BE2C (cell line): ENCODE measurements around the gene NRIP2.

Experiments
- DNase-seq: peaks from one replicate; pipeline ENCODE4 v3.0.0-alpha.2; 2020
- H3K27me3 ChIP-seq: fragments of 250-450 bp; sonication (Bioruptor Pico); 2 replicates; pipeline ENCODE4 v1.5.1; 2020; ENCODE audit warnings: mild to moderate bottlenecking
- H3K36me3 ChIP-seq: fragments of 250-450 bp; sonication (Bioruptor Pico); 2 replicates; pipeline ENCODE4 v1.5.1; 2020; ENCODE audit warnings: mild to moderate bottlenecking
- H3K4me1 ChIP-seq: fragments of 250-450 bp; sonication (Bioruptor Pico); 2 replicates; pipeline ENCODE4 v1.5.1; 2020
- H3K4me3 ChIP-seq: 2 replicates; pipeline ENCODE4 v1.5.1; 2011; ENCODE audit warnings: low read depth, low read length
- H3K9me3 ChIP-seq: fragments of 250-450 bp; sonication (Bioruptor Pico); 2 replicates; pipeline ENCODE4 v1.5.1; 2020
- TF ChIP-seq, protein P1 (sequence below): IDR thresholded peaks from 2 replicates; pipeline ENCODE4 v1.5.1; 2012; ENCODE audit warnings: mild to moderate bottlenecking, low read depth, low read length

Gene NRIP2

DNA sequence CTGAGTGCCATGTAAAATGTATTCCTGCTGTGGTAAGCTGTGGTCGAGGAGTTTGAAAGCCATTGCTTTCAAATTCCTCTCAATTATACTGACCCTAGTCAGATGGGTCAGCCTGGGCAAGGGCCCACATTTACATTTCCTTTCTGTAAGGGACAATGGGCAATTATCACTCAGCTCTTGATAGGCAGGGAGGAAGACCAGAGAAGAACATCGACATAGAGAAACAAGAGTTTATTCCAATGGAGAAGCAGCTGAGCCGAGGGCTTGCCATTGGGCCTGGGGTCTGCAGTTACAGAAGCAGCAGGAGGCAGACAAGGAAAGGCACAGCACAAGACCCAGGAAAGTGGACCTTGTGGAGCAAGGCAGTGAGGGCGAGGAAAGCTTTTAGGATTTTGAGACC, 9.7 kb downstream of the NRIP2 start:
- Histone ChIP-seq H3K9me3 (no peaks in the 10 kb centered on the region), H3K4me3 (no peak overlapping the region), H3K4me1 (no peaks in the 10 kb centered on the region), H3K36me3 (peaks cover 76% of the 10 kb centered on the region), H3K27me3 (no peaks in the 10 kb centered on the region)
- TF ChIP-seq, protein P1, sequence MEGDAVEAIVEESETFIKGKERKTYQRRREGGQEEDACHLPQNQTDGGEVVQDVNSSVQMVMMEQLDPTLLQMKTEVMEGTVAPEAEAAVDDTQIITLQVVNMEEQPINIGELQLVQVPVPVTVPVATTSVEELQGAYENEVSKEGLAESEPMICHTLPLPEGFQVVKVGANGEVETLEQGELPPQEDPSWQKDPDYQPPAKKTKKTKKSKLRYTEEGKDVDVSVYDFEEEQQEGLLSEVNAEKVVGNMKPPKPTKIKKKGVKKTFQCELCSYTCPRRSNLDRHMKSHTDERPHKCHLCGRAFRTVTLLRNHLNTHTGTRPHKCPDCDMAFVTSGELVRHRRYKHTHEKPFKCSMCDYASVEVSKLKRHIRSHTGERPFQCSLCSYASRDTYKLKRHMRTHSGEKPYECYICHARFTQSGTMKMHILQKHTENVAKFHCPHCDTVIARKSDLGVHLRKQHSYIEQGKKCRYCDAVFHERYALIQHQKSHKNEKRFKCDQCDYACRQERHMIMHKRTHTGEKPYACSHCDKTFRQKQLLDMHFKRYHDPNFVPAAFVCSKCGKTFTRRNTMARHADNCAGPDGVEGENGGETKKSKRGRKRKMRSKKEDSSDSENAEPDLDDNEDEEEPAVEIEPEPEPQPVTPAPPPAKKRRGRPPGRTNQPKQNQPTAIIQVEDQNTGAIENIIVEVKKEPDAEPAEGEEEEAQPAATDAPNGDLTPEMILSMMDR, result no peak
- DNase-seq, result no peak

DNA sequence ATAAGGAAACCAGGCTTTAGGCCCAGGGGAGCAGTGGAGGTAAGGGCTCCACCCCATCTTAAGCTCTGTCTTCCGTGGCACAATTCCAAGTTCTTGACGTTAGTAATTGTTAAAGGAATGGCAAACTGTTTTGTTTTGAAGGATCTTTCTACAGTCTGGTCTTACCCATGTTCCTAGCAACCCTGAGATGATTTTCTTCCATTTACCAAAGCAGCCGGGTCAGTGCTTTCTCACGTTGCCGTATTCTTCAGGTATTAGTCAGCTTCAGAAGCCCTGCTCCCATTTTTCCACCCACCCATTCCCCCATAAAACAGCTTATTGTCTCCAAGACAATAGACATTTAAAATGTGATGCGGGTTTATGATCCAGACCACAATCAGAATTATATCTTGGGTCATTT, 10.3 kb downstream of the NRIP2 start:
- no peaks in the 10 kb centered on the region for H3K4me1 ChIP-seq
- peaks cover 82% of the 10 kb centered on the region for H3K36me3 ChIP-seq
- H3K9me3 ChIP-seq, result no peaks in the 10 kb centered on the region
- TF ChIP-seq, protein P1, result no peak
- H3K4me3 ChIP-seq, result no peak overlapping the region
- no peak for DNase-seq
- no peaks in the 10 kb centered on the region for H3K27me3 ChIP-seq

DNA sequence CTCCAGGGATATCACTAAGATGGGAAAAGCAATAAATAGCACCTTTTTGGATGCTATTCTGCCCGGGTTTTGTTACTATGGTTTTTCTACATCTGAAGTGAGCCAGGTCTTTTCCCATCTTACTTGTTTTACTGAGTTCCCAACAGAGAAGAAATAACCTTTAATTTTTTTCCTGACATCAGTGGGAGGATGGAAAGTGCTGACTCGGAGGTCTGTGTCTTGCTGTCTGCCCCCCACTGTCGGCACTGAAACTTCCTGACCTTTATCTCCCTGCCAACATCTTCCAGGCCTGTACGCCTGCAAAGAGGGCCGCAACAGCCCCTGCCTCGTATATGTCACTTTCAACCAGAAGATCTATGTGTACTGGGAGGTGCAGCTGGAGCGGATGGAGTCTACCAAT, 11.4 kb downstream of the NRIP2 start:
- H3K36me3 ChIP-seq, result peaks cover 85% of the 10 kb centered on the region

DNA sequence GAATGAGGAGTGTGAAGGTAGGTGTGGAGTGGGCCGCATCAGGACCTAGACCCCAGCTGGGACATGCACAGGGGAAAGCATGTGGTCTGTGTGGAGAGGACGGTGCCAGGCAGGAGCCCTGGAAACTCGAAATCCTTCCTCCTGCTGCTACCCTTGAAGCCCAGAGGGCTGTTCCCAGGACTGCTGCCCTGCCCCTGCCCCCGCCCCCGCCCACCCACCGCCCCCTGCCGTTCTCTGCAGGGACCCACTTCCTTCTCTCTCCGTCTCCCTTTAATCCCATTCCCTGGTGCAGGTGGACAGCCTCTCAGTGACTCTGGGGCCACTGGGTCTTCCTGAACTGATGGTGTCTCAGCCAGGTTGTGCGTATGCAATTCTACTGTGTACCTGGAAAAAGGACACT, 14.4 kb downstream of the NRIP2 start:
- H3K27me3 ChIP-seq, result no peaks in the 10 kb centered on the region
- H3K36me3 ChIP-seq, result peaks cover 79% of the 10 kb centered on the region
- no peak for DNase-seq
- no peaks in the 10 kb centered on the region for H3K4me1 ChIP-seq
- H3K9me3 ChIP-seq, result no peaks in the 10 kb centered on the region
- no peak overlapping the region for H3K4me3 ChIP-seq
- TF ChIP-seq, protein P1, result no peak

More for the DNA sequence above, 11.4 kb downstream of the NRIP2 start:
- no peaks in the 10 kb centered on the region for H3K9me3 ChIP-seq
- no peaks in the 10 kb centered on the region for H3K27me3 ChIP-seq
- TF ChIP-seq, protein P1, result no peak
- no peak for DNase-seq
- no peak overlapping the region for H3K4me3 ChIP-seq
- no peaks in the 10 kb centered on the region for H3K4me1 ChIP-seq

DNA sequence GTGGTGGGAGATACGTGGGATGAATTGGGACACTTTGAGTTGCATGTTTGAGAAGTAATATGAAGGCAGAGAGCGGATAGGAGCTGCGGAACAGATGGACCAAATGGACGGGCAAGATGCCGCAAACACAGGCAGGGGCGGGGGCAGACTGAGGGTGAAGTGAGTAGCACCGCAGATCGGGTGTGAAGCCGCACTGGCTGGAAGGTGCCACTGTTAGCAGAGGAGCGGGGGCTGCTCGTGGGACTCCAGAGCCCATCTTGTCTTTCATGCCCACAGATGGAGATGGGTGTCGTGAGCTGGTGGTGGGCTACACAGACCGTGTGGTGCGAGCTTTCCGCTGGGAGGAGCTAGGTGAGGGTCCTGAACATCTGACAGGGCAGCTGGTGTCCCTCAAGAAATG, 15.0 kb downstream of the NRIP2 start:
- Histone ChIP-seq H3K4me3 (no peak overlapping the region), H3K27me3 (no peaks in the 10 kb centered on the region), H3K9me3 (no peaks in the 10 kb centered on the region), H3K4me1 (no peaks in the 10 kb centered on the region), H3K36me3 (peaks cover 76% of the 10 kb centered on the region)
- TF ChIP-seq, protein P1, result no peak
- no peak for DNase-seq

DNA sequence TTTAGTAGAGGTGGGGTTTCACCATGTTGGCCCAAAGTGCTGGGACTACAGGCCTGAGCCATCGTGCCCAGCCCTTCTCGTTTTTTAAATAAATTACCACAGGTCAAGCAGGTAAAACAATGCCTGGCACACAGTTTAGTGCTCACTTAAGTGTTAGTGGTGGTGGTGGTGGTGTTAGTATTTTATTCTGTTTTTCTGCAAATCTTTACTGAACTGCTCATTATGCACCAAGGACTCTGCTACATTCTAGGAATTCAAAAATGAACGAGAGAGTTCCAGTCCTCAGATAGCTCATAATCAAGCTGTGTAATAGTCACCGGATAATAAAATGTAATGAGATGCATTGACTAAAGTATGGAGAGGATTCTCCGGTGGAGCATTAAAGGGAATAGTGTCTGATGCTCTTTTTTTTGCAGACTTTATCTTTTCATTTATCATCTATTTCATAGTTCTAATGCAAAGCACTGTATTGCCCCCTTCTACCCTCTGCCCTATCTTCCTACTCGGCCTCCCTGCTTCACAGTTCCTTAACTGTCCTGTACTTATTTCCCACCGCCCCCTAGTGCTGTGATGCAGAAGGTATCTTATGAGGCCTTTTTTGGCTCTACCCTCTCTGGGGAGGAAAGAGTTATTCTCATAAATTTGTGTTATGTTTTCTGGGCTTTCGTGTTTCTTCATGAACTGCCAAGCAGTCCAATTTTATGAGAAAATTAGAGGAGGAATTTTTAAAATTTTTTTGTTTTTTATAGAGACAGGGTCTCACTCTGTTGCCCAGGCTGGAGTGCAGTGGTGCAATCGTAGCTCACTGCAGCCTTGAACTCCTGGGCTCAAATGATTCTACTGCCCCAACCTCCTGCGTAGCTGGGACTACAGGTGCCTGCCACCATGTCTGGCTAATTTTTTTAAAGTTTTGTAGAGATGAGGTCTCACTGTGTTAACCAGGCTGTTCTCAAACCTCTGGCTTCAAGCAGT, 21.3 kb downstream of the NRIP2 start:
- Histone ChIP-seq H3K4me3 (peak overlapping the region; percentile 86), H3K4me1 (no peaks in the 10 kb centered on the region), H3K36me3 (peaks cover 31% of the 10 kb centered on the region), H3K9me3 (no peaks in the 10 kb centered on the region), H3K27me3 (no peaks in the 10 kb centered on the region)
- TF ChIP-seq, protein P1, result peak; percentile 82
- DNase-seq, result peak; percentile 78
